ENCODE data around the gene NKX6-1.

NKX6-1 gene

DNA sequence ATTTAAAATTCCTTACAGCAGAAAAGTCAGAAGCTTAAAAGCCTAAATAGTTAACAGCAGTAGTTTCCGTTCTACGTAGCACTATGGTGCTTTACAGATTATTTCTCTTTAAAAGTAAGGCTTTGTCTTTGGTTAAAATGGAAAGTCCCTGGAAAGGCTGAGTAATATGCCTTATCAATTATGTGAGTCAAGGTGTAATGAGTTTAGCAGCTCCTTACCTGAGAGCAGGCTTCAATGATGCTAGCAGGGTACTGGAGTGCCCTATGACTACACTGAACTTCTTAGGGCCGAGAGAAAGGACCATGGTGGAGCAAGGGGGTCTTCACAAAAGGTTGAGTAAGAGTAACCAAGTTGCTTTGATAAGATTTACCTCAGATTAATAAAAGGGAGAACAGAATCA, 12.6 kb upstream of the NKX6-1 start:
- Histone ChIP-seq H3K4me1 (no peaks in the 10 kb centered on the region), H3K27ac (no peak overlapping the region), H3K9me3 (no peaks in the 10 kb centered on the region), H3K36me3 (no peaks in the 10 kb centered on the region), H3K27me3 (peaks cover 0 to 31% of the 10 kb centered on the region in 2 donors), H3K4me3 (no peak overlapping the region)
- no peak for DNase-seq
- intact Hi-C loops (cut with DNase I; ENCODE audit: low total_unique reads), result no loop called here
- TF ChIP-seq, protein P1, sequence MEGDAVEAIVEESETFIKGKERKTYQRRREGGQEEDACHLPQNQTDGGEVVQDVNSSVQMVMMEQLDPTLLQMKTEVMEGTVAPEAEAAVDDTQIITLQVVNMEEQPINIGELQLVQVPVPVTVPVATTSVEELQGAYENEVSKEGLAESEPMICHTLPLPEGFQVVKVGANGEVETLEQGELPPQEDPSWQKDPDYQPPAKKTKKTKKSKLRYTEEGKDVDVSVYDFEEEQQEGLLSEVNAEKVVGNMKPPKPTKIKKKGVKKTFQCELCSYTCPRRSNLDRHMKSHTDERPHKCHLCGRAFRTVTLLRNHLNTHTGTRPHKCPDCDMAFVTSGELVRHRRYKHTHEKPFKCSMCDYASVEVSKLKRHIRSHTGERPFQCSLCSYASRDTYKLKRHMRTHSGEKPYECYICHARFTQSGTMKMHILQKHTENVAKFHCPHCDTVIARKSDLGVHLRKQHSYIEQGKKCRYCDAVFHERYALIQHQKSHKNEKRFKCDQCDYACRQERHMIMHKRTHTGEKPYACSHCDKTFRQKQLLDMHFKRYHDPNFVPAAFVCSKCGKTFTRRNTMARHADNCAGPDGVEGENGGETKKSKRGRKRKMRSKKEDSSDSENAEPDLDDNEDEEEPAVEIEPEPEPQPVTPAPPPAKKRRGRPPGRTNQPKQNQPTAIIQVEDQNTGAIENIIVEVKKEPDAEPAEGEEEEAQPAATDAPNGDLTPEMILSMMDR (IDR thresholded peaks at IDR 0.05), result no peak

DNA sequence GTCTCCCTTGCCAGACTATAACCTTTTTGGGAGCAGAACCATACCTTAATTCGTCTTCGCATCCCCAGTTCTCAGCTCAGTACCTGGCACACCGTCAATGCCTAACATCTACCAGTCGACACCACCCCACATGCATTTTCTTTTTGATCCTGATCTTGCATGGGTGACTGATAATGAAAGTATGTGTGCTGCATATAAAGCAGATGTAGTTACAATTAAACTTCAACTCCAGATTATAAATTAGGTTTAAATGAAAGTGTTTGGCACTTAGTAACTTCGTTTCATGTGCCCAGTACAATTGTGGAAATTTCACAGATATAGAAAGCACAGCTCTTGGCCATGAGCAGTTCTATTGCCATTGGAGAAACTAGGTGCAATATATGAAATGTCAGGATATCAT, 8.8 kb upstream of the NKX6-1 start:
- H3K4me1 ChIP-seq, result no peaks in the 10 kb centered on the region
- H3K9me3 ChIP-seq, result no peaks in the 10 kb centered on the region
- peaks cover 0 to 69% of the 10 kb centered on the region in 2 donors for H3K27me3 ChIP-seq
- no peaks in the 10 kb centered on the region for H3K36me3 ChIP-seq
- TF ChIP-seq, protein P1 (IDR thresholded peaks at IDR 0.05), result no peak
- no peak for DNase-seq
- no peak overlapping the region for H3K27ac ChIP-seq
- intact Hi-C loops (cut with DNase I; ENCODE audit: low total_unique reads), result no loop called here
- no peak overlapping the region for H3K4me3 ChIP-seq

DNA sequence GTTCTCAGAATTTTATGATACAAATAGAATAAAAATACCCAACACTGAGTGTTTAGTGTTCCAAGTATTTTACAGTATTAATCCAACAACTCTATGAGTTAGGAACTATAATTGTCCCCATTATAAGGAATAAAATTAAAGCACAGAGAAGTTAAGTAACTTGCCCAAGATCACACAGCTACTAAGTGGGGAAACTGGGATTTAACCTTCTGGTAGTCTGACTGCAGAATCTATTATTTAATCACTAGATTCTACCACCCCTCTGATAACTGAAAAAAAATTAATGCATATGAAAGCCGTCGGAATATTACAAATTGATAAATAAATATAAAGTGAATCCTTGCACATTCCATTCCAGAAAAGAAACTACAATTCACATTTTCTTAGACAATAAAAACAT, 5.7 kb upstream of the NKX6-1 start:
- H3K36me3 ChIP-seq, result no peaks in the 10 kb centered on the region
- intact Hi-C loops (cut with DNase I; ENCODE audit: low total_unique reads), result no loop called here
- H3K27me3 ChIP-seq, result peaks cover 0 to 92% of the 10 kb centered on the region in 2 donors
- H3K4me3 ChIP-seq, result no peak overlapping the region
- TF ChIP-seq, protein P1 (IDR thresholded peaks at IDR 0.05), result no peak
- DNase-seq, result no peak
- H3K27ac ChIP-seq, result no peak overlapping the region
- peaks cover 0 to 5% (median 2%) of the 10 kb centered on the region in 4 donors for H3K4me1 ChIP-seq
- H3K9me3 ChIP-seq, result no peaks in the 10 kb centered on the region

DNA sequence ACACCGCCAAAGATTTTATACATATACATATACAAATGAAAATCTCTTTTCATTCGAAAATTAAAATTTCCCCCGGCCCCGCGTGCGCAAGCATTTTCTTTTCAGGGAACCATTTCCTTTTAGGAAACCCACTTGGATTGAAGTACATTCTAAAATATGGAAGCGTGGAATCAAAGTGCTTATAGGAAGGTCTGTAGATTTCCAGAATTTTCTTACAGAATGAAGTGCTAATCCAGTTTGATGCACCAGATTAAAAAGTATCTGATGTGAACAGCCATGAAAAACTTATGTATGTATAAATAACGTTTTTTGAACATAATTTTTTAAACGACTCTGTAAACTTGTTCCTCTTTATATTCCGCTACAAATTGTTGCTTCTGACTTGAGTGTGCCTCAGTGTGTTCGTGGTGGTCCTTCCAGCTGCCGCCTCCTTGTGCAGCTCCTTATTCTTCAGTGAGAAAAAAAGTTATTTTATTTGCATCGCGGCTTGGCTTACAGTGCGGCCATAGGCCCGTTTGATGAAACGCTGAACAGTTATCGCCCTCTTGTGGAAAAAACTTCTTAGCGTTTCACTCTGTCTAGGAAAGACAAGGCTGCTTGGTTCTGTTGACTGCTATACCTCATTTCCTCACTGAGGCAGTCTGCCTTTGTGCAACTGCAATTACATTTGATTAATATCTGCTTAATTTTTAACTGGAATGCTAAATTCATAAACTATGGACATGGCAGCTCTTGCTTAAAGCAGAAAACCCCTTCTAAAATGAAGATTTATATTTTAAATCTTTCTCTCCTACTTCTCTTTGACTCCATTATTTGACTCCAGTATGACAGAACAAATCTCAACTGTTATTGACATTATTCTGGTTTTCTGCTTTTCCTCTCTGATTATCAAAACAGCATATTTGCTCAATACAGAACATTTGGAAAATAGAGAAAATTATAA, 4.7 kb upstream of the NKX6-1 start:
- intact Hi-C loops (cut with DNase I; ENCODE audit: low total_unique reads), result no loop called here
- Histone ChIP-seq H3K27me3 (peaks cover 0 to 96% of the 10 kb centered on the region in 2 donors), H3K4me3 (no peak overlapping the region), H3K4me1 (peaks cover 0 to 16% (median 13%) of the 10 kb centered on the region in 4 donors), H3K36me3 (no peaks in the 10 kb centered on the region), H3K9me3 (no peaks in the 10 kb centered on the region), H3K27ac (no peak overlapping the region)
- no peak for DNase-seq
- TF ChIP-seq, protein P1 (IDR thresholded peaks at IDR 0.05), result peak; percentile 15 to 36

DNA sequence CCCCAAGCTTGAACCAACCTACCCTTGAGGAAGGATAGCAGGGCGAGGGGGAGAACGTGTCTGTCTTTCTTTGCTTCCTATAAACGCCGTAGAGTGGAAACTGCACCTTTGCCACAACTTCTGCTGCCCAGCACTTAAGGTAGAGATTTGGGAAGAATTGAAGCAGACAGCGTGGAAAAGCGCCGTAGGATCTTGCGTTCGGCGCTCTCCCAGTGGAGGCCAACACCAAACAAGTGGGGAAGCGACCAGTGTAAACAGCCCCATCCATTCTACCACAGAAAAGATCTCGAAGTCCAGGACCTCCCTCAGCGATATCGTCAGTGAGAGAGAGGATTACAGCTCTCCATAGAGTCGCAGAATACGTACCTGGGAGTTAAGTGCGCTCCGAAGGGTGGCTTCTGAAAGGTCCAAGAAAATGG, 3.9 kb upstream of the NKX6-1 start:
- Histone ChIP-seq H3K27me3 (peaks cover 0 to 97% of the 10 kb centered on the region in 2 donors), H3K27ac (no peak overlapping the region), H3K4me1 (peaks cover 0 to 24% (median 19%) of the 10 kb centered on the region in 4 donors), H3K4me3 (no peak overlapping the region), H3K9me3 (no peaks in the 10 kb centered on the region), H3K36me3 (no peaks in the 10 kb centered on the region)
- TF ChIP-seq, protein P1 (IDR thresholded peaks at IDR 0.05), result no peak
- DNase-seq, result no peak
- intact Hi-C loops (cut with DNase I; ENCODE audit: low total_unique reads), result no loop called here

All from tibial artery (tissue), 4 donors.